ENCODE measurements around the gene ENGASE.

The ENGASE gene

DNA sequence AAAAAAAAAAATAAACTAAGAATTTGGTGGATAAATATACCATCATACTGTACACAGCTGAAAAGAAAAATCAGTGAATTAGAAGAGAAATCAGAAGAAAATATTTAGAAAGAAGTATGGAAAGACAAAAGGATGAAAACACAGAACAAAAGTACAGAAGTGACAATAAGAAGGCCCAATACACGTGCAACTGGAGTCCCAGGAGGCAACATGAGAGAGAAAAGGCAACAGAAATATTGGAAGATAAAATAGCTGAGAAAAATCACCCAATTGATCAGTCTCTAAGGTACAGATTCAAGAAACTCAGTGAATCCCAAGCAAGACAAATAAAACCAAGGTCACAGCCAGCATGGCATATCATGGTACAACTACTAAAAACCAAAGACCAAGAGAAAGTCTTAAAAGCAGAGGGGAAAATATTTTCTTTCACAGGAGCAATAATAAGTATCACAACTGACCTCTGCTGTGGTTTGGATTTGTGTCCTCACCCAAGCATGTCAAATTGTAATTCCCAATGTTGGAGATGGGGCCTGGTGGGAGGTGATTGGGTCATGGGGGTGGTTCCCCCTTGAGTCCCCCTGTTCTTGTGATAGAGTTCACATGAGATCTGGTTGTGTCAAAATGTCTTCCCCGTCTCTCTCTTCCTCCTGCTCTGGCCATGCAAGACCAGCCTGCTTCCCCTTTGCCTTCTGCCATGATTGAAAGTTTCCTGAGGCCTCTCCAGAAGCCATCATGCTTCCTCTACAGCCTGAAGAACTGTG lies 20.2 kb upstream of the ENGASE start:
- TF ChIP-seq, protein P1, sequence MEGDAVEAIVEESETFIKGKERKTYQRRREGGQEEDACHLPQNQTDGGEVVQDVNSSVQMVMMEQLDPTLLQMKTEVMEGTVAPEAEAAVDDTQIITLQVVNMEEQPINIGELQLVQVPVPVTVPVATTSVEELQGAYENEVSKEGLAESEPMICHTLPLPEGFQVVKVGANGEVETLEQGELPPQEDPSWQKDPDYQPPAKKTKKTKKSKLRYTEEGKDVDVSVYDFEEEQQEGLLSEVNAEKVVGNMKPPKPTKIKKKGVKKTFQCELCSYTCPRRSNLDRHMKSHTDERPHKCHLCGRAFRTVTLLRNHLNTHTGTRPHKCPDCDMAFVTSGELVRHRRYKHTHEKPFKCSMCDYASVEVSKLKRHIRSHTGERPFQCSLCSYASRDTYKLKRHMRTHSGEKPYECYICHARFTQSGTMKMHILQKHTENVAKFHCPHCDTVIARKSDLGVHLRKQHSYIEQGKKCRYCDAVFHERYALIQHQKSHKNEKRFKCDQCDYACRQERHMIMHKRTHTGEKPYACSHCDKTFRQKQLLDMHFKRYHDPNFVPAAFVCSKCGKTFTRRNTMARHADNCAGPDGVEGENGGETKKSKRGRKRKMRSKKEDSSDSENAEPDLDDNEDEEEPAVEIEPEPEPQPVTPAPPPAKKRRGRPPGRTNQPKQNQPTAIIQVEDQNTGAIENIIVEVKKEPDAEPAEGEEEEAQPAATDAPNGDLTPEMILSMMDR (IDR thresholded peaks at IDR 0.05; ENCODE audit: insufficient read depth, low read depth, low read length, missing control alignments), result no peak
- DNase-seq (ENCODE audit: low read depth), result no peak
- no peak overlapping the region for H3K4me3 ChIP-seq (ENCODE audit: low read length)

DNA sequence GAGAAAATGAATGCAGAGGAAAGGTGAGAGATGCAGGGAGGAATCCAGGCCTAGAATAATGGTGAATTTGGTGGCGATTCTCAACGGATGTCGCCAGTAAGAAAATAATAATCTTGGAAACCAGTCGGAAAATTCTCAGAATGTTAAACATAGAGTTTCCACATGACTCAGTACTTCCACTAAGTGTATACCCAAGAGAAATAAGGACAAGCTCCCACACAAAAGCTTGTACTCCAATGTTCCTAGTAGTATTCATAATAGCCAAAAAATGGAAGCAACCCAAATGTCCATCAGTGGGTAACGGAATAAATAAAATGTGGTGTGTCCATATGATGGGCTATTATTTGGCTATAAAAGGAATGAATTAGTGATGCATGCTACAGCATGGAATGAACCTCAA lies 19.4 kb upstream of the ENGASE start:
- no peak overlapping the region for H3K4me3 ChIP-seq (ENCODE audit: low read length)
- TF ChIP-seq, protein P1 (IDR thresholded peaks at IDR 0.05; ENCODE audit: insufficient read depth, low read depth, low read length, missing control alignments), result no peak
- no peak for DNase-seq (ENCODE audit: low read depth)

DNA sequence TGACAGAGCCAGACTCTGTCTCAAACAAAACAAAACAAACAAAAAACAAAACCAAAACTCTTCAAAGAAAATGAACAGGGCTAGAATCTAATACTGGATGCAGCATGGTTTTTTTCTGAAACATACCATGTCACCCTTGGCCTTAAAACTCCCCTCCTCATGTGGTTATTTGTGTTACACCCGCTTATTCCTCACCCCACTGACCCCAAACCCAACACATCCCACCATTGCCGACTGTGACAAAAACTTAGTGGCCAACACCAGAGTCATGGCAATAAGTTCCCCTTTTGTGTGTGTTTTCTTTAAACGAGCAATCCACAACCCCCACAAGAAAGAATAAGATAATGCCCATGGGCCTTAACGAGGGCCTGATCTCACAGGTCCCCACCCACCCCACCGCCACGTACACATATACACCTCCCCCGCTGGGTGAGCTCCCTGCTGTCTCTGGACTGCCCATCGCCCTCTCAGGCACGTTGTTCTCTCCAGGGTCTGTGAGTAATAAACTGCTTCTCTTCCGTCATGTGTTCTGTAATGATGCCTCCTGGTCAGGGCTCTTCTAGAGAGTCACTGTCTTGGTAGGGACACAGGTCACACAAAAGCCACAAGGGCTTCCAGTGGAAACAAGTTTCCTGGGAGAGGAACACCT lies 16.8 kb upstream of the ENGASE start:
- TF ChIP-seq, protein P1 (IDR thresholded peaks at IDR 0.05; ENCODE audit: insufficient read depth, low read depth, low read length, missing control alignments), result no peak
- DNase-seq (ENCODE audit: low read depth), result no peak
- no peak overlapping the region for H3K4me3 ChIP-seq (ENCODE audit: low read length)

DNA sequence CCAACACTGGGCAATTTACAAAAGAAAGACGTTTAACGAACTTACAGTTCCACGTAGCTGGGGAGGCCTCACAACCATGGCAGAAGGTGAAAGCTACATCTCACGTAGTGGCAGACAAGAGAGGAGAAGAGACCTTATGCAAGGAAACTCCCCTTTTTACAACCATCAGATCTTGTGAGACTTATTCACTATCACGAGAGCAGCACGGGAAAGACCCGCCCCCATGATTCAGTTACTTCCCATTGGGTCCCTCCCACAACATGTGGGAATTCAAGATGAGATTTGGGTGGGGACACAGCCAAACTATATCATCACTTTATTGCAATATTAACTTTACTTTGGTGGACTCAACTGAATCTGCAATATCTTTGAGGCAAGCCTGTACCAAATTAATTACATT lies 11.9 kb upstream of the ENGASE start:
- TF ChIP-seq, protein P1 (IDR thresholded peaks at IDR 0.05; ENCODE audit: insufficient read depth, low read depth, low read length, missing control alignments), result no peak
- no peak for DNase-seq (ENCODE audit: low read depth)
- H3K4me3 ChIP-seq (ENCODE audit: low read length), result no peak overlapping the region

DNA sequence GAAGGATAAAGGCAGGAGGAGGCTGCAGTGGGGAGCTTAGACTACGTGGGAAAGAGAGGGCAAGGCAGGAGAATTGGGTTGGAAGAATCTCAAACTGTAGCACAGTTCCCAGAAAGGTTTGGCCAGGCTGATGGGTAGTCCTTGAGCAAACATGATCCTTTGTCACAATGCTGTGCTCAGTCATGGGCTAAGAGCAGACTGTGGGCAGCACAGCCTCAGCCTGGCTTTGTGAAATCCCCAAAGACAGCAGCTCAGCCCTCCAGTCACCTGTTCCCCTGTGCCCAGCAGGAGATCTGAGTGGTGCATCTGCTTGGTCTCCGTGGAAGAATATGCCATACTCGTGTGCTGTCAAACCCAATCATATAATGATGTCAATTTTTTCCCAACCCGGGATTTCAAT lies 10.6 kb upstream of the ENGASE start:
- H3K4me3 ChIP-seq (ENCODE audit: low read length), result no peak overlapping the region
- DNase-seq (ENCODE audit: low read depth), result no peak
- TF ChIP-seq, protein P1 (IDR thresholded peaks at IDR 0.05; ENCODE audit: insufficient read depth, low read depth, low read length, missing control alignments), result no peak

DNA sequence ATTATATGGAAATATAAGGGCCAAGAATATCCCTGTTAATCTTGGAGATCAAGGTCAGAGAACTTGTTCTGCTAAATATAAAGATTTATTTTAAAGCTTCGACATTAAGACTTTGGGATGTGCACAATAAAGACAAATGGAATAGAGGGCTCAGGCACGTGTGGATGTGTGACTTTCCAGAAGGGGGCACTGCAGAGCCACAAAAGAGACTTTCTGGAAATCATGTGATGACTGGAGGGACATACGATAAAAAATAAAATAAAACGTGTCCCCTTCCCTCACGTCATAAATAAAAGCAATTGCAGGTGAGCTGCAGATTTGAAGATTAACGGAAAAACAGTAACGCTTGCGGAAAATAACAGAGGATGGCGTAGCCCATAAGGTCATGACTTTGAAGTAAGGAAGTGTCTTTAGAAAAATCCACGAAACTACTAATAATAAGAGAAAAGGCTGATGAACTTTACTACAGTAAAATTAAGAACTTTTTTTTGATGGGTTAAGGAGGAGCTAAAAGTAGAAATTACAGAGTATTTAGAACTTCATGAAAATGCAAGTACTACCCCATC lies 9.4 kb upstream of the ENGASE start:
- no peak overlapping the region for H3K4me3 ChIP-seq (ENCODE audit: low read length)
- peak; percentile 43 for DNase-seq (ENCODE audit: low read depth)
- TF ChIP-seq, protein P1 (IDR thresholded peaks at IDR 0.05; ENCODE audit: insufficient read depth, low read depth, low read length, missing control alignments), result peak; percentile 55

Data from epithelial cell of esophagus (primary cell).